ENCODE results near the gene CADM3.

CADM3 gene

DNA sequence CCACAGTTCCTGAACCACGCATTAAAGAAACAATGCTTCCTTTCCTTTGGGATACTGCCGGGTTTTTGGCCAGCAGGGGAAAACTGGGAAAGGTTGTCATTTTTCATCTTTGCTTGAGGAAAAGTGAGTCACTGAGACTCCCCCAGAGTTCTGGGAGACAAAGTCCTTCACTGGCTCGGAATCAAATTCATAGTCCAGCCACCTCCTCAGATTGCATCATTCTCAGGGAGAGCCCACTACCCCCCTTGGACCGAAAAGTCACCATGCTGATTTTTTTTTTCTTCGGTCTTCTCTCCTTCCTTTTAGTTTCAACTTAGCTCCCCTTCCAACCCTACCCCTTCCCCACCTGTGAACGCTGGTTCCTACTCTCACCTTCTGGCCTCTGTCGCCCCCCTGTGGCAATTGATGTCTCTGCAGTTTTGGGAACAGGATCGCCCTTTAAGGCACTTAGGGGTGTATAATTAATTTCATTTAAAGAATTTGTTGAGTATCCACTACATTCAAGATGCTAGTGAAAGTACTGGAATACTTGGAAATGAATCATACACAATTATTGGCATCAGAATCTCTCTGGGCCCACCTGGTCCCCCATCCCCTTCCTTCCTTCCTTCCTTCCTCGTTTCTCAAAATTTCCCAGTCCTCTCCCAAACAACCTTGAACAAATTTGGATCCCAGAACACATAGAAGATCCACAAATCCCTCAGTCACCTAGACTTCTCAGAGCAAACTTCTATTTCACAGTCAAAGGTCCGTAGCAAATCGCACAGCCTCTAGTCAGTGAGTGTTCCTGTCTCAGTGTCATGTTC lies 40.1 kb downstream of the CADM3 start:
- H3K4me3 ChIP-seq (ENCODE audit: low read depth, low read length): no peak overlapping the region
- peaks cover 2% of the 10 kb centered on the region for H3K4me1 ChIP-seq (ENCODE audit: control insufficient read depth, insufficient read depth, low read length)
- H3K27me3 ChIP-seq (ENCODE audit: control insufficient read depth, insufficient read depth, low read length): peaks cover 4% of the 10 kb centered on the region
- no peaks in the 10 kb centered on the region for H3K9me3 ChIP-seq (ENCODE audit: control insufficient read depth, insufficient read depth, low read length)
- H3K36me3 ChIP-seq (ENCODE audit: control insufficient read depth, insufficient read depth, low read length): no peaks in the 10 kb centered on the region
- H3K9ac ChIP-seq (ENCODE audit: low read depth, low read length): no peak overlapping the region

DNA sequence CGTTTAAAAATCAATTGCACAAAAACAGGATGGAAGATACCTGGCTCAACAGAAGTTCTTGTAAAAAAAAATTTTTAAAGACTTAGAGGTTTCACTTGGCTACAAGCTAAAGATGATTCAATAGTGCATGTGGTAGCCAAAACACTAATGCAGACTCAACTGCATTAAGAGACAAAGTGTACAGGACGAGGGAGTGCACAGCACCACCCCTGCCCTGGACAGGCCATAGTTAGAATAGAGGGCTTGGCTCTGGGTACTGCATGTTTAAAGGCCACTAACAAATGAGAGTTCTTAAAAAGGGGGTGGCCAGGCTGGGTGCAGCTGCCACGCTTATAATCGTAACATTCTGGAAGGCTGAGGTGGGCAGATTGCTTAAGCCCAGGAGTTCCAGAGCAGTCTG lies 41.2 kb downstream of the CADM3 start:
- Histone ChIP-seq H3K4me3 (ENCODE audit: low read depth, low read length) (no peak overlapping the region), H3K9me3 (ENCODE audit: control insufficient read depth, insufficient read depth, low read length) (no peaks in the 10 kb centered on the region), H3K36me3 (ENCODE audit: control insufficient read depth, insufficient read depth, low read length) (no peaks in the 10 kb centered on the region), H3K4me1 (ENCODE audit: control insufficient read depth, insufficient read depth, low read length) (peaks cover 2% of the 10 kb centered on the region), H3K27me3 (ENCODE audit: control insufficient read depth, insufficient read depth, low read length) (peaks cover under 1% of the 10 kb centered on the region), H3K9ac (ENCODE audit: low read depth, low read length) (no peak overlapping the region)

- peaks cover 9% of the 10 kb centered on the region for H3K4me1 ChIP-seq (ENCODE audit: control insufficient read depth, insufficient read depth, low read length)
- H3K4me3 ChIP-seq (ENCODE audit: low read depth, low read length): no peak overlapping the region
- H3K27me3 ChIP-seq (ENCODE audit: control insufficient read depth, insufficient read depth, low read length): no peaks in the 10 kb centered on the region
- no peaks in the 10 kb centered on the region for H3K36me3 ChIP-seq (ENCODE audit: control insufficient read depth, insufficient read depth, low read length)
- H3K9ac ChIP-seq (ENCODE audit: low read depth, low read length): no peak overlapping the region
- no peaks in the 10 kb centered on the region for H3K9me3 ChIP-seq (ENCODE audit: control insufficient read depth, insufficient read depth, low read length)
Measured at GRCh38 chr1:159214149-159214760, 42.8 kb downstream of the CADM3 start.

GRCh38 chr1:159218649-159219636 lies 47.5 kb downstream of the CADM3 start:
- Histone ChIP-seq H3K4me1 (ENCODE audit: control insufficient read depth, insufficient read depth, low read length) (peaks cover 10% of the 10 kb centered on the region), H3K4me3 (ENCODE audit: low read depth, low read length) (no peak overlapping the region), H3K27me3 (ENCODE audit: control insufficient read depth, insufficient read depth, low read length) (no peaks in the 10 kb centered on the region), H3K9me3 (ENCODE audit: control insufficient read depth, insufficient read depth, low read length) (no peaks in the 10 kb centered on the region), H3K9ac (ENCODE audit: low read depth, low read length) (no peak overlapping the region), H3K36me3 (ENCODE audit: control insufficient read depth, insufficient read depth, low read length) (no peaks in the 10 kb centered on the region)

- Histone ChIP-seq H3K4me1 (ENCODE audit: control insufficient read depth, insufficient read depth, low read length) (peaks cover 10% of the 10 kb centered on the region), H3K27me3 (ENCODE audit: control insufficient read depth, insufficient read depth, low read length) (no peaks in the 10 kb centered on the region), H3K4me3 (ENCODE audit: low read depth, low read length) (no peak overlapping the region), H3K36me3 (ENCODE audit: control insufficient read depth, insufficient read depth, low read length) (no peaks in the 10 kb centered on the region), H3K9me3 (ENCODE audit: control insufficient read depth, insufficient read depth, low read length) (no peaks in the 10 kb centered on the region), H3K9ac (ENCODE audit: low read depth, low read length) (no peak overlapping the region)
Measured at GRCh38 chr1:159222075-159222865, 50.9 kb downstream of the CADM3 start.

- no peak overlapping the region for H3K9ac ChIP-seq (ENCODE audit: low read depth, low read length)
- H3K4me1 ChIP-seq (ENCODE audit: control insufficient read depth, insufficient read depth, low read length): peaks cover 10% of the 10 kb centered on the region
- H3K36me3 ChIP-seq (ENCODE audit: control insufficient read depth, insufficient read depth, low read length): no peaks in the 10 kb centered on the region
- no peaks in the 10 kb centered on the region for H3K27me3 ChIP-seq (ENCODE audit: control insufficient read depth, insufficient read depth, low read length)
- H3K4me3 ChIP-seq (ENCODE audit: low read depth, low read length): no peak overlapping the region
- H3K9me3 ChIP-seq (ENCODE audit: control insufficient read depth, insufficient read depth, low read length): no peaks in the 10 kb centered on the region
Measured at GRCh38 chr1:159223004-159223403, 51.6 kb downstream of the CADM3 start.

GRCh38 chr1:159228554-159228953 lies 57.1 kb downstream of the CADM3 start:
- Histone ChIP-seq H3K4me1 (ENCODE audit: control insufficient read depth, insufficient read depth, low read length) (no peaks in the 10 kb centered on the region), H3K9ac (ENCODE audit: low read depth, low read length) (no peak overlapping the region), H3K4me3 (ENCODE audit: low read depth, low read length) (no peak overlapping the region), H3K9me3 (ENCODE audit: control insufficient read depth, insufficient read depth, low read length) (no peaks in the 10 kb centered on the region), H3K27me3 (ENCODE audit: control insufficient read depth, insufficient read depth, low read length) (no peaks in the 10 kb centered on the region), H3K36me3 (ENCODE audit: control insufficient read depth, insufficient read depth, low read length) (no peaks in the 10 kb centered on the region)

DNA sequence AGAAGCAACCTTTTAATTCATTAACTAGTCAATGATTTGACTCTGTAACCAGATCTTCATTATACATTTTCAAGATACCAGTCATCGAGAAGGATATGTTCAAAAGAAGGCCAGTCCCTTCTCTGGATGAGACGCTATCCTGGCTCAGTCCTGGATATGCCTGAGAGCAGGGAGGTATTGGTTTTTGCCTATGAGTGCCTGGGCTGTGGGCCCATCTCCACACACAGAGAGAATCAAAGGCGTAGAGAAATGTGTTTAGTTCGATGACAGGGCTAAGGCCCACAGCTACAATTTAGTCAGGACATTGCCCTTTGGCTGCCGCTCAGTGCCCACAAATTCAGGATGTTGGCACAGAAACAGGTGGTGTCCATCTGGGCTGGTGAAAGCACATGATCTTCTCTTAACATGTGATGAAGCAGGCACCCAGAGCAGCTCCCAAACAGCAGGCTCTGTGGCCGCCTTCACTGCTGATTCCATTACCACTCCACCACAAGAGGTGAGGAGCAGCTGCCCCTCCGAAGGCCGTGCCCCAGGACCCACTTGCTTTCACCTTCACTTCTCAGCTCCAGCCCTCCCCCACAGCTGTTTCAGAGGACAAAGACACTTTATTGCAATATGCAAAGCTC lies 58.0 kb downstream of the CADM3 start:
- no peaks in the 10 kb centered on the region for H3K27me3 ChIP-seq (ENCODE audit: control insufficient read depth, insufficient read depth, low read length)
- H3K4me3 ChIP-seq (ENCODE audit: low read depth, low read length): no peak overlapping the region
- H3K9me3 ChIP-seq (ENCODE audit: control insufficient read depth, insufficient read depth, low read length): no peaks in the 10 kb centered on the region
- H3K9ac ChIP-seq (ENCODE audit: low read depth, low read length): no peak overlapping the region
- no peaks in the 10 kb centered on the region for H3K36me3 ChIP-seq (ENCODE audit: control insufficient read depth, insufficient read depth, low read length)
- H3K4me1 ChIP-seq (ENCODE audit: control insufficient read depth, insufficient read depth, low read length): no peaks in the 10 kb centered on the region

- H3K27me3 ChIP-seq (ENCODE audit: control insufficient read depth, insufficient read depth, low read length): no peaks in the 10 kb centered on the region
- H3K4me3 ChIP-seq (ENCODE audit: low read depth, low read length): no peak overlapping the region
- H3K36me3 ChIP-seq (ENCODE audit: control insufficient read depth, insufficient read depth, low read length): no peaks in the 10 kb centered on the region
- no peaks in the 10 kb centered on the region for H3K4me1 ChIP-seq (ENCODE audit: control insufficient read depth, insufficient read depth, low read length)
- H3K9me3 ChIP-seq (ENCODE audit: control insufficient read depth, insufficient read depth, low read length): no peaks in the 10 kb centered on the region
- no peak overlapping the region for H3K9ac ChIP-seq (ENCODE audit: low read depth, low read length)
Measured at GRCh38 chr1:159229896-159230295, 58.5 kb downstream of the CADM3 start.

GRCh38 chr1:159239551-159240220 lies 68.3 kb downstream of the CADM3 start:
- no peaks in the 10 kb centered on the region for H3K36me3 ChIP-seq (ENCODE audit: control insufficient read depth, insufficient read depth, low read length)
- H3K27me3 ChIP-seq (ENCODE audit: control insufficient read depth, insufficient read depth, low read length): no peaks in the 10 kb centered on the region
- no peak overlapping the region for H3K4me3 ChIP-seq (ENCODE audit: low read depth, low read length)
- H3K9me3 ChIP-seq (ENCODE audit: control insufficient read depth, insufficient read depth, low read length): no peaks in the 10 kb centered on the region
- no peak overlapping the region for H3K9ac ChIP-seq (ENCODE audit: low read depth, low read length)
- H3K4me1 ChIP-seq (ENCODE audit: control insufficient read depth, insufficient read depth, low read length): no peaks in the 10 kb centered on the region
